ENCODE measurements around the gene WDR17. TPM values are rescaled to one million over a fixed set of nuclear protein-coding genes. Genes with fewer than 3 reads are reported as not detected.

The WDR17 gene
- total RNA-seq = under 0.01 and 0.19 TPM in 2 replicates

DNA sequence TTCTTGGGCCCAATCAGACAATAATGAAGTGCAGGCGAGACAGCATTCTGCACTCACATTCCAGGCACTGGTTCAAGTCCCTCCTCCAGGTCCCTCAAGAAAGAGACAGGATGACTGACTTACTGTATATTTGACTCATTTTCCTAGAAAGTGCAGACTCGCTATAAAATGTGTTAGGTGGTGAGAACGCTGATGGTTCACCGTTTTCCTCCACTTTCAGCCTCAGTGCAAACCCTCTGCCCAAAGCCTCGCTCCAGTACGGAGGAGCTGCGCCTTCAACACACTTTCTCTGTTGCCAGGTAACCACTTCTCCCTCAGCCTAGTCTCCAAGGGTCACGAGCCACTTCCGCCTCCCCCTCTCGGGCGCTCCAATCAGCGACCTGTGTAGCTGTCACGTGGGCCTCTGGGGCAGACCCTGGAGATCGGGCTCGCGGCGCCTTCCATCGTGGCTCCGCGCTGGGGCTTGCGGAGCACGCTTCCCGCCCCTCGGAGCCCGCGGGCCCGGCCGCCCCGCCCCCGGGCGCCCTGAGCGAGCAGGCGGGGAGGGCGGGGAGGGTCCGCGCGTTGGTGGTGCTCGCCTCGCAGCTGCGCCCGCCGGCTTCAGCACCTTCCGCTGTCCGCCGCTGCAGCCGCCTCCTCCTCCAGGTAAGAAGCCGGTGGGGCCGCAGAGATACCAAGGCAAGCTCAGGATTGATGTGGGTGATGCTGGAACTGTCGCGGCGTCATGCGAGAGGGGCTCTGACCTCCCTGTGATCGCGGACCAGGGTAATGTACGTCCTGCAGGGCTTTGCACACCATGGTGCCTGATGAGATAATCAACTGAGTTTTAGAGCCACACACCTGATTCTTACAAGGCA is at the start of gene WDR17:
Gene WDR17 (plus strand): TSS at position 407 of the 857 bp plus-strand sequence. CDS start 45,740 bp downstream, outside the sequence.

DNA sequence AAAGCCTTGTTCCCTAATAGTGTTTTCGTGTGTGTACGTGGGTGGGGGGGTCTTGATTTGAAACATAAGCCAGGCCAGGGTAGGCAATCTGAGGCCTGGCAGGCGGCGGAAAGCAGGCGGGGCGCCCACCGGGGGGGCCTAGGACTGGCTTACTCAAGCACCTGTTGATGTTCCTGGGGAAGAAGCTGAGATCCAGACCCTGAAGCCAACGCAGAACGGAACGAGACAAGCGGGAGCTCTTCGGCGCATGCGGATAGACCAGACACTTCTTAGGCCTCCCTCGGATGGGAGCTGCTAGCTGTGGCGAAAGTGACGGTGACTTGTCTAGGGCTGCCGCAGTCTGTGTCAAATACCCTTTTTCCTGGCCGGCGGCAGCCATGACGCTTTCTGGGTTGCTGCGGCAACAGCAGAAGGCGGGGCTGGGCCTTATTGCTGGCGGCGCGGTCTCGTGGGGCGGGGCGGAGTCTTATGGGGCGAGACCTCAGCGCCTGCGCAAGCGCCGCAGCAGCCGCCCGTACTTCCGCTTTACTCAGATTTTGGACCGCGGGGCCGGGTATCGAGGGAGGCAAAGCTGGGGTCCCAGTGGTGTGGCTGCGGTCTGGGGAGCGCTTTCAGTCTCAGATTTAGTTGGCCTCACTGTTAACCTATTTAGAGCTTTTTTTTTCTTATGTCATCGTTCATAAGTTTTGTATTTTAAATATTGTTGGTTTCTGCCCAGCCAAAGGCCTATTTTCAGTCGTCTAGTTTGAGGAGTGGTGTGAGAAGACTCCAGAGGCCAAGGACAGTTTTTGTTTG is 129.7 kb downstream of the WDR17 start, which contains the start of gene SPATA4:
Gene SPATA4 (minus strand): TSS at position 402 of the 795 bp plus-strand sequence. CDS start 23 bp downstream, at position 379.

Small RNA genes within 50 kb of the gene (small RNA-seq; reads per million reads assigned to genes)
- gene RF00432 = not detected

Other genes starting within 250 kb of the WDR17 start
- gene SPATA4, start 129.7 kb downstream of the WDR17 start, total RNA-seq = 0.67 TPM in 1 of 2 replicates, not detected in the other
- gene ASB5, start 203.4 kb downstream of the WDR17 start, total RNA-seq = not detected in 2 replicates

Data from vein endothelial cell (primary cell).